GM21360 (cell line): ENCODE data around the gene SMARCB1.

Source experiments
- ATAC-seq: cut with Tn5 transposase; IDR thresholded peaks from one replicate; pipeline ENCODE4 v1.9.1; 2021; ENCODE audit warnings: mild to moderate bottlenecking, moderate library complexity; ENCODE audit not compliant: unreplicated experiment

The SMARCB1 gene

GRCh38 chr22:23828800-23829680 is 42.3 kb downstream of the SMARCB1 start:
- no peak for ATAC-seq

- no peak for ATAC-seq
These were observed 43.1 kb downstream of the SMARCB1 start for GRCh38 chr22:23829845-23830372.

GRCh38 chr22:23831261-23831660 is 44.5 kb downstream of the SMARCB1 start:
- ATAC-seq: no peak

GRCh38 chr22:23831781-23832180 is 45.0 kb downstream of the SMARCB1 start:
- ATAC-seq: no peak

- no peak for ATAC-seq
These were observed 45.7 kb downstream of the SMARCB1 start for GRCh38 chr22:23832226-23833016.

- ATAC-seq: no peak
These were observed 46.4 kb downstream of the SMARCB1 start for GRCh38 chr22:23833017-23833751.

- ATAC-seq: no peak
These were observed 47.1 kb downstream of the SMARCB1 start for GRCh38 chr22:23833911-23834317.

- ATAC-seq: no peak
These were observed 47.6 kb downstream of the SMARCB1 start for GRCh38 chr22:23834406-23834792.

GRCh38 chr22:23834793-23835483 is 48.2 kb downstream of the SMARCB1 start:
- ATAC-seq: no peak

- no peak for ATAC-seq
These were observed 48.8 kb downstream of the SMARCB1 start for GRCh38 chr22:23835484-23836144.

- ATAC-seq: no peak
These were observed 49.5 kb downstream of the SMARCB1 start for GRCh38 chr22:23836281-23836680.

- ATAC-seq: no peak
These were observed 50.1 kb downstream of the SMARCB1 start for GRCh38 chr22:23836692-23837495.

GRCh38 chr22:23837496-23837859 is 50.7 kb downstream of the SMARCB1 start:
- ATAC-seq: no peak

GRCh38 chr22:23837911-23838680 is 51.3 kb downstream of the SMARCB1 start:
- peak; percentile 7 for ATAC-seq

- peak; percentile 69 for ATAC-seq
These were observed 52.1 kb downstream of the SMARCB1 start, which contains the start of gene DERL3 for GRCh38 chr22:23838681-23839468. Gene DERL3, minus strand, starts transcription at chr22:23839006. Its CDS starts 19 bp downstream, at chr22:23838987.

- ATAC-seq: no peak
These were observed 53.3 kb downstream of the SMARCB1 start for GRCh38 chr22:23840026-23840425.

GRCh38 chr22:23841292-23841691 is 54.5 kb downstream of the SMARCB1 start:
- ATAC-seq: no peak
